Fibroblast of pulmonary artery (primary cell): ENCODE measurements around the gene EFNA1.
"Not testable (repeated sequence)": the region's sequence is repeated elsewhere in the genome, so short reads cannot be mapped to it uniquely, and the experiment has no call there.

Experiments
- DNase-seq: peaks from one replicate; pipeline ENCODE4 v3.0.0-alpha.2; 2010; ENCODE audit warnings: low read depth
- H3K4me3 ChIP-seq: replicated peaks from 2 replicates; pipeline ENCODE4 v1.5.1; 2011; ENCODE audit warnings: low read depth, mild to moderate bottlenecking, control low read depth, low read length, moderate library complexity
- CTCF ChIP-seq: IDR thresholded peaks from 2 replicates; pipeline ENCODE4 v1.5.1; 2011; ENCODE audit warnings: mild to moderate bottlenecking, control low read depth, low read length, inconsistent platforms; ENCODE audit errors: missing control alignments

The EFNA1 gene

GRCh38 chr1:155137154-155137949 lies 9.7 kb downstream of the EFNA1 start:
- TF ChIP-seq CTCF: no peak
- DNase-seq: no peak
- peak overlapping the region; percentile 78 for H3K4me3 ChIP-seq

GRCh38 chr1:155139895-155140629 lies 12.4 kb downstream of the EFNA1 start, which contains the start of gene DPM3:
DPM3 (minus strand) TSS chr1:155140531; CDS start chr1:155140240, 291 bp downstream.
- no peak for TF ChIP-seq CTCF
- H3K4me3 ChIP-seq: peak within 1 kb of the TSS; percentile 69
- peak; percentile 77 for DNase-seq

GRCh38 chr1:155140630-155140953 lies 12.9 kb downstream of the EFNA1 start:
- no peak for TF ChIP-seq CTCF
- peak overlapping the region; percentile 69 for H3K4me3 ChIP-seq
- no peak for DNase-seq

DNA sequence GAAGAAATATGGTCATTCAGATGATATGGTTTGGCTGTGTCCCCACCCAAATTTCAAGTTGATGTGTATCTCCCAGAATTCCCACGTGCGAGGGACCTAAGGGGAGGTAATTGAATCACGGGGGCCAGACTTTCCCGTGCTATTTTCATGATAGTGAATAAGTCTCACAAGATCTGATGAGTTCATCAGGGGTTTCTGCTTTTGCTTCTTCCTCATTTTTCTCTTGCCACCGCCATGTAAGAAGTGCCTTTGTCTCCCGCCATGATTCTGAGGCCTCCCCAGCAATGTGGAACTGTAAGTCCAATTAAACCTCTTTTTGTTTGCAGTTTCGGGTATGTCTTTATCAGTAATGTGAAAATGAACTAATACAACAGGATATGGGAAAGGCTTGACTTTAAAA lies 14.1 kb downstream of the EFNA1 start:
- no peak for TF ChIP-seq CTCF
- no peak for DNase-seq
- H3K4me3 ChIP-seq: no peak overlapping the region

DNA sequence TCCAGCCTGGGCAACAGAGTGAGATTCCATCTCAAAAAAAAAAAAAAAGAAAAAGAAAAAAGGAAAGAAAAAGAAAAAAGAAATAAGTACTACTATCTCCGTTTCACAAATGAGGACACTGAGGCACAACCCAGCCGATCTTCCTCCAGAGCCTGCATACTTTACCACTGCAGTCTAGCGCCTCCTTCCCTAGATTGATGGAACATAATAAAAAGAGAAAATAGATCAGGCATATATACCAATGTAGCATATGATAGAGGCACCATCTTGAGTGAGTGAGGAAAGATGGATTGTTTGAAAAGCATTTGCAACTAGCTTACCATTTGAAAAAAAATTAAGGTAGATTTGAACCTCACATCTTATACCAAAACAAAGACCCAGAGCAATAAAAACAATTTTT lies 17.8 kb downstream of the EFNA1 start:
- TF ChIP-seq CTCF: peak; percentile 5
- no peak overlapping the region for H3K4me3 ChIP-seq
- no peak for DNase-seq

DNA sequence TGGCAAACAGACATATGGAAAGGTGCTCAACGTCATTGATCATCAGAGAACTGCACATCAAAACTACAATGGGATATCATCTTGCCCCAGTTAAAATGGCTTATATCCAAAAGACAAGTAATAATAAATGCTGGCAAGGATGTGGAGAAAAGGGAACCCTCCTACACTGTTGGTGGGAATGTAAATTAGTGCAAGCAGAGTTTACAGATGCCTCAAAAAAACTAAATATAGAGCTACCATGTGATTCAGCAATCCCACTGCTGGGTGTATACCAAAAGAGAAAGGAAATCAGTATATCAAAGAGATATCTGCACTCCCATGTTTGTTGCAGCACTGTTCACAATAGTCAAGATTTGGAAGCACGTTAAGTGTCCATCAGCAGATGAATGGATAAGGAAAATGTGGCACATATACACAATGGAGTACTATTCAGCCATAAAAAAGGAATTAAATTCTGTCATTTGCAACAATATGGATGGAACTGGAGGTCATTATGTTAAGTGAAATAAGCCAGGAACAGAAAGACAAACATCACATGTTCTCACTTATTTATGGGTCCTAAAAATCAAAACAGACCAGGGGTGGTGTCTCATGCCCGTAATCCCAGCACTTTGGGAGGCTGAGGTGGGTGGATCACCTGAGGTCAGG lies 28.4 kb downstream of the EFNA1 start:
- H3K4me3 ChIP-seq, DNase-seq: not testable (repeated sequence)

- H3K4me3 ChIP-seq: no peak overlapping the region
- no peak for TF ChIP-seq CTCF
- no peak for DNase-seq
Measured at GRCh38 chr1:155158991-155159390, 31.3 kb downstream of the EFNA1 start.
